ENCODE data around the gene CPEB4. TPM values are rescaled to one million over a fixed set of nuclear protein-coding genes. Genes with fewer than 3 reads are reported as not detected.

CPEB4 gene
- total and polyA plus RNA-seq, 10 of the 15 experiments (the other 5 are each of a cell fraction or from before 2014, with no cell fraction given): 6.9 to 33.1 (median 20.4) TPM

DNA sequence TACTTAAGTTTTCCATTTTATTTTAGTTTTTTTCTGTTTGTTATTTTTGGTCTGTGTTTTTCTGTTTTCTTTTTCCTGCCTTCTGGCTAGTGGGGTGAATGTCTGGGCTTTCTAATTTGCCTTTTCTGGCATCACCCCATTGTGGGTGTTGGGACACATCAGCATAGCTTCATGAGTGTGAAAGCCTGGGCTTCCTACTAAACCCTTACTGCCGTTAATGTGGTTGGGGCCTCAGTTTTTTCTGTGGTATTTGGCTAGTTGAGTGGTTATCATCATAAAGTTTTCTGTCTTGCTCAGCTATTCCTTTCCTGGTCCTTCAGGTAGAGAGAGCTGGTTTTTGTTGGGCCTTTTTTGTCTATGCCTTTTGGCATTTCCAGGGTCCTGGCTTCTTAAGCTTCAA, 122.2 kb downstream of the CPEB4 start:
- no peak overlapping the region for H3K27ac ChIP-seq (ENCODE audit: control insufficient read depth, insufficient read depth)
- peaks cover 0 to 2% of the 10 kb centered on the region in 2 experiments; a peak in 1 of 4 replicates for H3K27me3 ChIP-seq (replicated peaks in 1 of 2; ENCODE audit: control insufficient read depth in 2 of 2, insufficient read depth in 2 of 2, low read length in 1 of 2)
- H3K36me3 ChIP-seq (ENCODE audit: control insufficient read depth in 2 of 2, insufficient read depth in 2 of 2, low read length in 1 of 2): no peaks in the 10 kb centered on the region
- no peak overlapping the region for H3K4me2 ChIP-seq (ENCODE audit: control insufficient read depth, insufficient read depth)
- H3K4me3 ChIP-seq: no peak overlapping the region
- no peaks in the 10 kb centered on the region for H3K79me2 ChIP-seq (ENCODE audit: control insufficient read depth, insufficient read depth, low read length)
- DNase-seq (ENCODE audit: low read depth, low spot score) (no peak), ATAC-seq (no peak), FAIRE-seq (no peak)
- no peaks in the 10 kb centered on the region for H3K9me3 ChIP-seq (replicated peaks; ENCODE audit: control insufficient read depth, insufficient read depth, low read length)
- ChIA-PET POLR2A (no interaction called here), RAD21 (ENCODE audit: unreplicated experiment) (interaction anchor here (0.7 kb wide), 1 partner anchor 245 kb away, joined by 3 read pairs; no protein-coding TSS in a partner anchor), CTCF (interaction anchor here (0.6 to 0.7 kb wide), 3 partner anchors 14 to 393 kb away, joined by 3 to 4 read pairs (median 3); no protein-coding TSS in a partner anchor), SMC1A (ENCODE audit: uncharacterized antibody, unreplicated experiment) (interaction anchor here (0.7 kb wide), 1 partner anchor 529 kb away, joined by 3 read pairs; no protein-coding TSS in a partner anchor)
- in situ Hi-C loops (cut with MboI) (no loop called here), intact Hi-C loops (cut with micrococcal nuclease; ENCODE audit: unreplicated experiment) (no loop called here)
- no peaks in the 10 kb centered on the region for H4K20me1 ChIP-seq (ENCODE audit: control insufficient read depth, insufficient read depth)
- H3K4me1 ChIP-seq (ENCODE audit: control insufficient read depth, insufficient read depth, low read length): no peaks in the 10 kb centered on the region
- no TSS peak for BruUV-seq (replicated peaks)
- no peak overlapping the region for H2AFZ ChIP-seq (ENCODE audit: control insufficient read depth, low read depth, low read length)
- TF ChIP-seq MEF2B (IDR thresholded peaks at IDR 0.05; ENCODE audit: partially characterized antibody, poor library complexity, severe bottlenecking) (no peak), SMAD1 (IDR thresholded peaks at IDR 0.05; ENCODE audit: low read depth, partially characterized antibody) (no peak)
- no peak overlapping the region for H3K9ac ChIP-seq (ENCODE audit: control insufficient read depth, insufficient read depth, low read length)
- 0% methylated on average over 1 of the region's 1 CpG for WGBS (ENCODE audit: insufficient coverage, insufficient replicate concordance, low lambda C conversion rate, missing lambda C conversion rate)

DNA sequence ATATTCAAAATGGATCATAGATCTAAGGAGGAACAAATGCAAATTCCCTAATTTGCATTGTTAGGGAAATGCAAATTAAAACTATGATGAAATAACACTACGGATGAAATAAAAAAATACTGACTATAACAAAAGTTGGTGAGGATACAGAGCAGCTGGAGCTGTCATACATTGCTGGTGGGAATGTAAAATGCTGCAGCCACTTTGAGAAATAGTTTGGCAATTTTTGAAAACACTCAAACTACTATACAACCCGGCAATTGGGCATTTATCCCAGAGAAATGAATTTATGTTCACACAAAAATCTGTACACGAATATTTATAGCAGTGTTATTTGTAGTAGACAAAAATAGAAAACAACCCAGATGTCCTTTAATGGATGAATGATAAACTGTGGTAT, 123.3 kb downstream of the CPEB4 start:
- no peak overlapping the region for H3K4me2 ChIP-seq (ENCODE audit: control insufficient read depth, insufficient read depth)
- no peak for FAIRE-seq
- no peak for ATAC-seq
- no peaks in the 10 kb centered on the region for H3K36me3 ChIP-seq (ENCODE audit: control insufficient read depth in 2 of 2, insufficient read depth in 2 of 2, low read length in 1 of 2)
- no peak overlapping the region for H2AFZ ChIP-seq (ENCODE audit: control insufficient read depth, low read depth, low read length)
- intact Hi-C loops (cut with micrococcal nuclease; ENCODE audit: unreplicated experiment): no loop called here
- ChIA-PET RAD21 (ENCODE audit: unreplicated experiment) (no interaction called here), POLR2A (no interaction called here), CTCF (no interaction called here), SMC1A (ENCODE audit: uncharacterized antibody, unreplicated experiment) (no interaction called here)
- H3K27me3 ChIP-seq (replicated peaks in 1 of 2; ENCODE audit: control insufficient read depth in 2 of 2, insufficient read depth in 2 of 2, low read length in 1 of 2): peaks cover 0 to 2% of the 10 kb centered on the region in 2 experiments; a peak in 1 of 4 replicates
- in situ Hi-C loops (cut with MboI): no loop called here
- no peaks in the 10 kb centered on the region for H3K4me1 ChIP-seq (ENCODE audit: control insufficient read depth, insufficient read depth, low read length)
- 9% methylated on average over 3 of the region's 3 CpGs for WGBS (ENCODE audit: insufficient coverage, insufficient replicate concordance, low lambda C conversion rate, missing lambda C conversion rate)
- H4K20me1 ChIP-seq (ENCODE audit: control insufficient read depth, insufficient read depth): no peaks in the 10 kb centered on the region
- BruUV-seq (replicated peaks): no TSS peak
- no peak overlapping the region for H3K4me3 ChIP-seq
- H3K9me3 ChIP-seq (replicated peaks; ENCODE audit: control insufficient read depth, insufficient read depth, low read length): no peaks in the 10 kb centered on the region
- TF ChIP-seq RUNX3 (IDR thresholded peaks at IDR 0.05; ENCODE audit: low read length): no peak
- no peak for TF ChIP-seq RAD51 (IDR thresholded peaks at IDR 0.05)
- TF ChIP-seq, protein P1, sequence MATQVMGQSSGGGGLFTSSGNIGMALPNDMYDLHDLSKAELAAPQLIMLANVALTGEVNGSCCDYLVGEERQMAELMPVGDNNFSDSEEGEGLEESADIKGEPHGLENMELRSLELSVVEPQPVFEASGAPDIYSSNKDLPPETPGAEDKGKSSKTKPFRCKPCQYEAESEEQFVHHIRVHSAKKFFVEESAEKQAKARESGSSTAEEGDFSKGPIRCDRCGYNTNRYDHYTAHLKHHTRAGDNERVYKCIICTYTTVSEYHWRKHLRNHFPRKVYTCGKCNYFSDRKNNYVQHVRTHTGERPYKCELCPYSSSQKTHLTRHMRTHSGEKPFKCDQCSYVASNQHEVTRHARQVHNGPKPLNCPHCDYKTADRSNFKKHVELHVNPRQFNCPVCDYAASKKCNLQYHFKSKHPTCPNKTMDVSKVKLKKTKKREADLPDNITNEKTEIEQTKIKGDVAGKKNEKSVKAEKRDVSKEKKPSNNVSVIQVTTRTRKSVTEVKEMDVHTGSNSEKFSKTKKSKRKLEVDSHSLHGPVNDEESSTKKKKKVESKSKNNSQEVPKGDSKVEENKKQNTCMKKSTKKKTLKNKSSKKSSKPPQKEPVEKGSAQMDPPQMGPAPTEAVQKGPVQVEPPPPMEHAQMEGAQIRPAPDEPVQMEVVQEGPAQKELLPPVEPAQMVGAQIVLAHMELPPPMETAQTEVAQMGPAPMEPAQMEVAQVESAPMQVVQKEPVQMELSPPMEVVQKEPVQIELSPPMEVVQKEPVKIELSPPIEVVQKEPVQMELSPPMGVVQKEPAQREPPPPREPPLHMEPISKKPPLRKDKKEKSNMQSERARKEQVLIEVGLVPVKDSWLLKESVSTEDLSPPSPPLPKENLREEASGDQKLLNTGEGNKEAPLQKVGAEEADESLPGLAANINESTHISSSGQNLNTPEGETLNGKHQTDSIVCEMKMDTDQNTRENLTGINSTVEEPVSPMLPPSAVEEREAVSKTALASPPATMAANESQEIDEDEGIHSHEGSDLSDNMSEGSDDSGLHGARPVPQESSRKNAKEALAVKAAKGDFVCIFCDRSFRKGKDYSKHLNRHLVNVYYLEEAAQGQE (IDR thresholded peaks at IDR 0.05; ENCODE audit: low read depth, low read length): no peak
- TF ChIP-seq TBL1XR1 (IDR thresholded peaks at IDR 0.05; ENCODE audit: low read depth, low read length): no peak
- TF ChIP-seq NFYA (IDR thresholded peaks at IDR 0.05; ENCODE audit: borderline replicate concordance, low read depth, low read length): no peak
- TF ChIP-seq, protein P2, sequence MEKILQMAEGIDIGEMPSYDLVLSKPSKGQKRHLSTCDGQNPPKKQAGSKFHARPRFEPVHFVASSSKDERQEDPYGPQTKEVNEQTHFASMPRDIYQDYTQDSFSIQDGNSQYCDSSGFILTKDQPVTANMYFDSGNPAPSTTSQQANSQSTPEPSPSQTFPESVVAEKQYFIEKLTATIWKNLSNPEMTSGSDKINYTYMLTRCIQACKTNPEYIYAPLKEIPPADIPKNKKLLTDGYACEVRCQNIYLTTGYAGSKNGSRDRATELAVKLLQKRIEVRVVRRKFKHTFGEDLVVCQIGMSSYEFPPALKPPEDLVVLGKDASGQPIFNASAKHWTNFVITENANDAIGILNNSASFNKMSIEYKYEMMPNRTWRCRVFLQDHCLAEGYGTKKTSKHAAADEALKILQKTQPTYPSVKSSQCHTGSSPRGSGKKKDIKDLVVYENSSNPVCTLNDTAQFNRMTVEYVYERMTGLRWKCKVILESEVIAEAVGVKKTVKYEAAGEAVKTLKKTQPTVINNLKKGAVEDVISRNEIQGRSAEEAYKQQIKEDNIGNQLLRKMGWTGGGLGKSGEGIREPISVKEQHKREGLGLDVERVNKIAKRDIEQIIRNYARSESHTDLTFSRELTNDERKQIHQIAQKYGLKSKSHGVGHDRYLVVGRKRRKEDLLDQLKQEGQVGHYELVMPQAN (conservative IDR thresholded peaks at IDR 0.05): no peak
- no peak for TF ChIP-seq ZZZ3 (IDR thresholded peaks at IDR 0.05; ENCODE audit: control insufficient read depth, insufficient read length, low read depth)
- TF ChIP-seq FOXM1 (IDR thresholded peaks at IDR 0.05; ENCODE audit: low read depth, low read length): no peak
- no peak for TF ChIP-seq MYB (IDR thresholded peaks at IDR 0.05; ENCODE audit: borderline replicate concordance, low read depth, low read length)
- TF ChIP-seq CBFB (IDR thresholded peaks at IDR 0.05; ENCODE audit: low read depth): no peak
- no peak overlapping the region for H3K9ac ChIP-seq (ENCODE audit: control insufficient read depth, insufficient read depth, low read length)
- H3K79me2 ChIP-seq (ENCODE audit: control insufficient read depth, insufficient read depth, low read length): no peaks in the 10 kb centered on the region
- H3K27ac ChIP-seq (ENCODE audit: control insufficient read depth, insufficient read depth): no peak overlapping the region
- DNase-seq (ENCODE audit: low read depth, low spot score): no peak
